GM10248 (cell line): ENCODE measurements around the gene NIP7.

ENCODE experiments used
- CTCF ChIA-PET: fragments of 300-600 bp; sonication (Branson Sonifier 250); formaldehyde crosslinking; extraction: SDS; loops from one replicate; lab custom pipeline; 2021; ENCODE audit warnings: antibody characterized with exemption; lab: Yijun Ruan, JAX
- POLR2A ChIA-PET: fragments of 350-650 bp; sonication (Branson Sonifier 250); formaldehyde crosslinking; extraction: SDS; loops from one replicate; lab custom pipeline; 2020; ENCODE audit warnings: antibody characterized with exemption; lab: Yijun Ruan, JAX
- DNase-seq: peaks from one replicate; pipeline ENCODE4 v3.0.0; 2012; ENCODE audit errors: extremely low spot score
- TF ChIP-seq, protein P1 (sequence below): IDR thresholded peaks from 2 replicates; pipeline ENCODE4 v1.5.1; 2012; ENCODE audit warnings: mild to moderate bottlenecking, low read depth; ENCODE audit errors: extremely low read depth, missing control alignments, control extremely low read depth

The NIP7 gene

DNA sequence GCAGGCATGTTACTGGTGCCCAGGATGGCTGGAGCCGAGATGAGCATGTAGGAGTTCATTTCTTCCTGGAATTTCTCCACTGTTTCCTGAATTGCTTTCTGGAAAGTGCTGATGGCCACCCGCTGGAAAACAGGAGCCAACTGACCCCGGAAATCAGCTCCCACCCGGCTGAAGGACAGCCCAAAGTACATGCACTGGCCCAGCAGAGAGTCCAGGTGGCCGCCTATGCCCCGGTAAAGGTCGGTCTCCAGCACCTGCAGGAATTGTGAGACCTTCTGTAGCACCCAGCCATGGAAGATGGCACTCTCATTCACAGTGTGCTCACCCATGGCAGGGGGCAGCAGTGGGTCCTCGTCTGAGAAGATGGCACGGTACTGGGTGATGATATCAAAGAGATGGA lies 4.9 kb upstream of the NIP7 start:
- CTCF ChIA-PET, result interaction anchor here (1.4 to 1.6 kb wide), 2 partner anchors 38 to 286 kb away, joined by 3 read pairs; no protein-coding TSS in a partner anchor
- TF ChIP-seq, protein P1, sequence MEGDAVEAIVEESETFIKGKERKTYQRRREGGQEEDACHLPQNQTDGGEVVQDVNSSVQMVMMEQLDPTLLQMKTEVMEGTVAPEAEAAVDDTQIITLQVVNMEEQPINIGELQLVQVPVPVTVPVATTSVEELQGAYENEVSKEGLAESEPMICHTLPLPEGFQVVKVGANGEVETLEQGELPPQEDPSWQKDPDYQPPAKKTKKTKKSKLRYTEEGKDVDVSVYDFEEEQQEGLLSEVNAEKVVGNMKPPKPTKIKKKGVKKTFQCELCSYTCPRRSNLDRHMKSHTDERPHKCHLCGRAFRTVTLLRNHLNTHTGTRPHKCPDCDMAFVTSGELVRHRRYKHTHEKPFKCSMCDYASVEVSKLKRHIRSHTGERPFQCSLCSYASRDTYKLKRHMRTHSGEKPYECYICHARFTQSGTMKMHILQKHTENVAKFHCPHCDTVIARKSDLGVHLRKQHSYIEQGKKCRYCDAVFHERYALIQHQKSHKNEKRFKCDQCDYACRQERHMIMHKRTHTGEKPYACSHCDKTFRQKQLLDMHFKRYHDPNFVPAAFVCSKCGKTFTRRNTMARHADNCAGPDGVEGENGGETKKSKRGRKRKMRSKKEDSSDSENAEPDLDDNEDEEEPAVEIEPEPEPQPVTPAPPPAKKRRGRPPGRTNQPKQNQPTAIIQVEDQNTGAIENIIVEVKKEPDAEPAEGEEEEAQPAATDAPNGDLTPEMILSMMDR, result no peak

DNA sequence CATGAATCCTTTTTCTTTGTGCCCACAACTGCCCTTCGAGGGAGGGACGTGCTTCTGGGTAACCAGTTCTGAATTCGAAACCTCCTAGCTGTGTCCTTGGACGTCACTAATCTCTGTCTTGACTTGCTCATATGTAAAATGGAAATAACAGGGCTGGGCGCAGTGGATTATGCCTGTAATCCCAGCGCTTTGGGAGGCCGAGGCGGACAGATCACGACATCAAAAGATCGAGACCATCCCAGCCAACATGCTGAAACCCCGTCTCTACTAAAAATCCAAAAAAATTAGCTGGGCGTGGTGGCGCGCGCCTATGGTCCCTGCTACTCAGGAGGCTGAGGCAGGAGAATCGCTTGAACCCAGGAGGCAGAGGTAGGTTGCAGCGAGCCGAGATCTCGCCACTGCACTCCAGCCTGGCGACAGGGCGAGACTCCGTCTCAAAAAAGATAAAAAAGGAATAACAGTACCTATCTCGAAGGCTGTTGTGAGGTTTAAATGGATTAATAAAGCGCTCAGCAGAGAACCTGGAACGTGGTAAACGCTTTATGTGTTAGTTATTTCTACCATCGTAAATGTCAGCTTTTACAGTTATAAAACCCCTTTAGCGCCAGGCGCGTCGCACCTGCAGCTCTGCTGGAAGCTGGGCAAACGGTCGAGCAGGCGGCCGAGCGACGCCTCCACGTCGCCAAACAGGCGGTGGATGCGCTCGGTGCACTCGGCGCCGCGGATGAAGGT lies 849 bp upstream of the NIP7 start:
- POLR2A ChIA-PET, result no interaction called here
- DNase-seq, result no peak
- TF ChIP-seq, protein P1, result no peak
- CTCF ChIA-PET, result interaction anchor here (0.9 to 2.1 kb wide), 7 partner anchors 8 to 58 kb away, joined by 3 to 7 read pairs (median 4); partner anchors contain the start of gene PDF

More for the DNA sequence above, 4.9 kb upstream of the NIP7 start:
- POLR2A ChIA-PET, result no interaction called here
- DNase-seq, result no peak

DNA sequence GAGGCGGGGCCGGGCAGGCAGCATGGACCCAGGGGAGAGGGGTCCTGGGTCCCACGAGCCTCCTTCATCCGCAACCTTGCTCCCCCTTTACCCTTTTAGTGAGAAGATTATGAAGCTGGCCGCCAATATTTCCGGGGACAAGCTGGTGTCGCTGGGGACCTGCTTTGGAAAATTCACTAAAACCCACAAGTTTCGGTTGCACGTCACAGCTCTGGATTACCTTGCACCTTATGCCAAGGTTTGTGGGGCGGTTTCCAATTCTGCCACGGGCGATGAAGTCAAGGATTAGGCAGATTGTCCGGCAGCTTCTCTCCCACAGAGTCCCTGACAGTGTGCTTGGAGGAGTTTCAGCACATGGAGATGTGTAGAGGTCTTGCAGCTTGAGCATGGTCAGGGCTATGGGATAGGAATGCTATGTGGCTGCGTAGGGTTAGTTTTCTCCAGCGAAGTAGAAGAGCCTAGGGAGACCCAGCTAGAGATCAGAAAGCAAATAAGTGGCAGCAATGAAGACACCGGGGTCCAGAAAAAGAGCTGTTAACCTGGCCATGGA lies 598 bp downstream of the NIP7 start:
- DNase-seq, result no peak
- POLR2A ChIA-PET, result interaction anchor here (1.3 kb wide), 1 partner anchor 10 kb away, joined by 3 read pairs; the partner anchor contains the start of gene PDF
- TF ChIP-seq, protein P1, result no peak
- CTCF ChIA-PET, result interaction anchor here (0.7 to 1.5 kb wide), 8 partner anchors 9 to 88 kb away, joined by 3 to 5 read pairs (median 4); no protein-coding TSS in a partner anchor

DNA sequence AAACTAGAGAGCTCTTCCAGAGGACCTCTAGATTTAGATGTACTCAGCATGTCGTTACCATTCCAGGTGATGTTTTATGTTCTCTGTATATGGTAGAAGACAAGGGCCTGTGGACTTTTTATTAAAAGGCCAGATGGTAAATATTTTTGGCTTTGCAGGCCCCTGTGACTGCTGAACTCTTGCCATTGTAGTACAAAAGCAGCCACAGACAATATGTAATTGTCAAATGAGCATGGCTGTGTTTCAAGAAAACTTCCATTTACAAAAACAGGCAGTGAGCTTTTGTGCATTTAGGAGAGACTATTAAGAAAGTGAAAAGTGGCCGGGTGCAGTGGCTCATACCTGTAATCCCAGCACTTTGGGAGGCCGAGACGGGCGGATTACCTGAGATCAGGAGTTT lies 4.6 kb downstream of the NIP7 start:
- DNase-seq, result no peak
- ChIA-PET CTCF (interaction anchor here (1.2 to 2.7 kb wide), 3 partner anchors 11 to 52 kb away, joined by 3 to 6 read pairs (median 5); no protein-coding TSS in a partner anchor), POLR2A (interaction anchor here (0.7 kb wide), 1 partner anchor 39 kb away, joined by 3 read pairs; no protein-coding TSS in a partner anchor)
- TF ChIP-seq, protein P1, result no peak

DNA sequence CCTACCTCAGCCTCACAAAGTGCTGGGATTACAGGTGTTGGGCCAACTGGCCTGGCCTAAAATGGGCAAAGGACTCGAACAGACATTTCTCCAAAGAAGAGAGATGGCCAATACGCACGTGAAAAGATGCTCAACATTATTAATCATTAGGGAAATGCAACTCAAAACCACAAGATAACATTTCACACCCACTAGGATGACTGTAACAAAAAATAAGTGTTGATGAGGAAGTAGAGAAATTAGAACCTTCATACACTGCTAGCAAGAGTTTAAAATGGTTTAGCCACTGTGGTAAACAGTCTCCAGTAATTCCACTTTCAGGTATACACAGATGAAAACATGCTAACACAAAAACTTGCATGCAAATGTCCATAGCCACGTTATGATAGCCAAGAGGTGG lies 6.4 kb downstream of the NIP7 start:
- CTCF ChIA-PET, result interaction anchor here (2.7 kb wide), 1 partner anchor 10 kb away, joined by 6 read pairs; no protein-coding TSS in a partner anchor
- TF ChIP-seq, protein P1, result no peak
- no peak for DNase-seq
- POLR2A ChIA-PET, result no interaction called here

DNA sequence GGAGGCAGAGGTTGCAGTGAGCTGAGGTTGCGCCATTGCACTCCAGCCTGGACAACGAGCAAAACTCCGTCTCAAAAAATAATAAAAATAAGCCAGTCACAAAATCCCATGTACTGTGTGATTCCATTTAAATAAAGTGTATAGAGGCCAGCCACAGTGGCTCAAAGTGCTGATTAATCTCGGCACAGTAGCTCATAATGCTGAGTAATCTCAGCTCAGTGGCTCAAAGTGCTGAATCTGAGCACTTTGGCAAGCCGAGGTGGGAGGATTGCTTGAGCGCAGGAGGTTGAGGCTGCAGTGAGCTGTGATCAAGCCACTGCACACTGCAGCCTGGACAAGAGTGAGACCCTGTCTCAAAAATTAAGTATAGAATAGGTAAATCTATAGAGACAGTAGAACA lies 7.1 kb downstream of the NIP7 start:
- DNase-seq, result no peak
- ChIA-PET CTCF (no interaction called here), POLR2A (no interaction called here)
- TF ChIP-seq, protein P1, result no peak
